NCI-H2107 treated with DMSO at 0.1 percent for 48 hours (cell line): Measurements from ENCODE around the gene MUC5B.
"Not testable (repeated sequence)": the region's sequence is repeated elsewhere in the genome, so short reads cannot be mapped to it uniquely, and the experiment has no call there.

Source experiments
- DNase-seq: peaks from one replicate; lab custom pipeline; 2025; ENCODE audit not compliant: unreplicated experiment; lab: John Stamatoyannopoulos, UW

Gene MUC5B

DNA sequence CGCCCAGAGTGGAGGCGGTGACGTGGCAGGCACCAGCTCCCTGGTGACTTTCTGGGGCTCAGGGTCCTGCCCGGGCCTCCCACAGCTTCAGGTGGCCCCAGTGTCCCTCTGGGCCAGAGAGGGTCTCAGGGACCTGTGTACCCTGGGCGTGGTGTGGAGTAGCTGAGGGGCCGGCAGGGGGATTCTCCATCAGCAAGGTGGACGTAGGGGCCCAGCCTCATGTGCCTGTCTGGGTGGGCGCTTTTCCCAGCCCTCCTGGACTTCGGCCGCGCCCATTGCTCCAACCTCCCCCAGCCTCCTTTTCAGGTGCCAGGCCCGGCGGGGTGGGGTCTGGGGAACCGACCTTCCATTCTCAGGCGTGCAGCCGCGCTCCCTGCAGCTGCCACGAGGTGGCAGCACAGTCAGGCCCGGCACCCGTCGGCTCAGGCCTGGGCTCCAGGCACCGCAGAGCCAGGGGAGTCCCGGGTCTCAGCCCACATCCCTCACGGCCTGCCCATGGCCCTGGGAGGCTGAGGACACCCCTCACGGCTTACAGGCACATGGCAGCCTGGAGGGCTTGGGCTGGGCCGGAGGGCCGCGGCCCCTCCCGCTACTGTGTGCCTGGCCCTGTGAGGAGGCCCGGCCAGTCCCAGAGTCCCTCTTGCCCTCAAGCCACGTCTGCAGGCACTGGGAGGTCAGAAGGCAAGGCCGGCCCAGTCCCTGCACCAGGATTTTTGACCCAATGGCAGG lies 19.9 kb upstream of the MUC5B start:
- peak; percentile 10 for DNase-seq

DNA sequence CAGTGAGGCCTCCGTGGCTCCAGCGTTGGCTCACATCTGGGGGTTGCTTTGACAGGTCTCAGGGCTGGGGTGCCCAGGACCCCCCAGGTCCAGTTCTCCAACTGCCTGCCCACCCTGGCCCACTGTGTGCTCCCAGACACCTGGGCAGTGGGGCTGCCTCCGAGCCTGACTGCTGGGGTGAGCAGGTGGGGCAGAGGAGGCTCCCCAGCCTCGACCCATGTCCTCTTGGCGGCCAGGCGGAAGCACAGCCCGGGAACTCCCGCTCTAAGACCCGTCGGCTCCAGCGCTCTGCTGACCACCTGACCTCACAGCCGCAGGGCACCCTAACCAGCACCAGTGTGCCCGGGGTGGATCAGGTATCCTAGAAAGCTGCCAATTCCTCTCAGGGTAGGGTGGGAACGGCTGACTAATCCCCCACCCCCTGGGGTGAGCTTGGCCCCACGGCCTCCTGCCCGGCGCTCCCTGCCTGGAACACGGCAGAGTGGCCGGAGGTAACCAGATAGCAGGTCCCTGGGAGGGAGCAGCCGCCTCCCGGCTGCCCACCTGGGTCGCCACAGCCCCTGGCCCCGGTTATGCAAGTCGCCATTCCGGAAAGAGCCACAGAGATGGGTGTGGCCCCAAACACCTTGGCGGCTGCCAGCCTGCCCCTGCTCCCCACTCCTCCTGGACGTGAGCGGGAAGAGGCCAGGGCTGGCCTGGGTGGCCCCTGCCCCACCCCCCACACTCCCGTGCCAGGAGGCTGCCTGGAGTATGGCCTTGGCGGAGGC lies 19.2 kb upstream of the MUC5B start:
- no peak for DNase-seq

DNA sequence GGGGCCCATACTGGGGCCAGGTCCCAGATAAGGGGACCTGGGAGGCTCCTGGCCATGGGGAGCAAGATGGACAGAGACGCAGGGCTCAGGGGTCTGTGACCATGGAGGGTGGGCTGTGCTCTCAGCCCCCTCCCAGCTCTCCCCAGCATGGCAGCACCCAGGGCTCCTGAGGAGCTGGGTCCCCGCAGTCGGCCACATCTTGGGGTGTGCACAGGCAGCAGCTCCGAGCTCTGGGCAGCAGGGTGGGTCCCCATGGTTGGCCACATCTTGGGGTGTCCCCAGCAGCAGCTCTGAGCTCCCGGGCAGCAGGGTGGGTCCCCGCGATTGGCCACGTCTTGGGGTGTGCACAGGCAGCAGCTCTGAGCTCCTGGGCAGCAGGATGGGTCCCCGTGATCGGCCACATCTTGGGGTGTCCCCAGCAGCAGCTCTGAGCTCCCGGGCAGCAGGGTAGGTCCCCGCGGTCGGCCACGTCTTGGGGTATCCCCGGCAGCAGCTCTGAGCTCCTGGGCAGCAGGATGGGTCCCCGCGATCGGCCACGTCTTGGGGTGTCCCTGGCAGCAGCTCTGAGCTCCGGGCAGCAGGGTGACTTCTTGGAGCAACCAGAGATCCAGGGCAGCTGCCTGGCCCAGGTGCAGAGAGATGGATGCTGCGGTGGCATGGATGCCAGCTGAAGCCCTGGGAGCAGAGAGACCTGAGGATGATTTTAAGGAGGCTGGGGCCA lies 18.3 kb upstream of the MUC5B start:
- no peak for DNase-seq

DNA sequence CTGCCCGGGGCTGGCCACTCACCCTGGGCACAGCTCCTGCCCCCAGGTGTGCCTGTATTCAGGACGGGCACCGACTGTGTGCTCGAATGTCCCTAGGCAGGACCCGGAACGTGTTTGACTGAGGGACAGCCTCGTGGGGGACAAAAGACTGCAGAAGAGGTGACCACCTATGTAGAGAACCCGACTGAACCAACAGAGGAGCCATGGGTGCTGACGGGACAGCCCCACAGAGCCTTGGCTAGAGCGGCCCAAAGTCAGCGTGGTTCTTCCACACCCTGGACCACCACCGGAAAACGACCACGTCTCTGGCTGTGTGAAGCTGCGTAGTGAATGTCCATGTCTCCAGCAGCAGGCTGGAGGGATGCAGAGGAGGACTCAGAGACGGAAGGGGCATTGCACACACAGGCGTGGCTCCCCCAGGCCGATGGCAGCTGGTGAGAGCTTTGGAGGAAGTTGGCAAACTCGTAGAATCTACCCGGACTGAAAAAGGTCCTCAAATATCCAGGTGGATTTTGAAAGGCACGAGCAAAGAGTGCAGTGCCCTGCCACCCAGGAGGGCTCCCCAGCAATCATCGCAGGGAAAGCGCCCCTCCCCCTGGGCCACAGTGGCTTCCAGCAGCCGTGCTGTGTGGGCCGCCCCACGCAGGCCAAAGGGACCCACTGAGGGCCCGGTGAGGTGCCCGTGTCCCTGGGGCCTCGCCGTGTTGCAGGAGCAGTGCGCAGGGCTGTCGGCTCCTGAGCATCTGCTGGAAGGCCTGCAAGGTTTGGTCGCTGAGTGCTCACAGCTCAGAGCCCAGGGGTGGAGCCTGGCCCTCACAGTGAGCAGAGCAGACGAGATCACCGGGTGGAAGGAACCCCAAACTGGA lies 17.5 kb upstream of the MUC5B start:
- DNase-seq, result no peak

DNA sequence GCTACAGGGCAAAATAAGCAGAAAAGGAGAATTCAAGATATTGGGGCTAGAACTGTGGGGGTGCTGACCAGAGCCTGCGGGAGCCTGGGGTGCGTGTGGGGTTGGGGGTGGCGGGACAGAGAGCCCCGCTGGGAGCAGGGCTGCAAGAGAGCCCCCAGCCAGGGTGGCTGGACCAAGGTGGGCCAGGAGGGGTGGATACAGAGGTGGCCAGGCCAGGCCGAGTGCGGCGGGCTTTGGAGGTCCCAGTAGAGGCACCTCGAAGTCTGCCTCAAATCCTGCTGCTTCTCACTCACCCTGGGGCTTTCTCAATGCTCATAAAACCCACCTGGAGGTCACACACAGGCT lies 16.9 kb upstream of the MUC5B start:
- no peak for DNase-seq

DNA sequence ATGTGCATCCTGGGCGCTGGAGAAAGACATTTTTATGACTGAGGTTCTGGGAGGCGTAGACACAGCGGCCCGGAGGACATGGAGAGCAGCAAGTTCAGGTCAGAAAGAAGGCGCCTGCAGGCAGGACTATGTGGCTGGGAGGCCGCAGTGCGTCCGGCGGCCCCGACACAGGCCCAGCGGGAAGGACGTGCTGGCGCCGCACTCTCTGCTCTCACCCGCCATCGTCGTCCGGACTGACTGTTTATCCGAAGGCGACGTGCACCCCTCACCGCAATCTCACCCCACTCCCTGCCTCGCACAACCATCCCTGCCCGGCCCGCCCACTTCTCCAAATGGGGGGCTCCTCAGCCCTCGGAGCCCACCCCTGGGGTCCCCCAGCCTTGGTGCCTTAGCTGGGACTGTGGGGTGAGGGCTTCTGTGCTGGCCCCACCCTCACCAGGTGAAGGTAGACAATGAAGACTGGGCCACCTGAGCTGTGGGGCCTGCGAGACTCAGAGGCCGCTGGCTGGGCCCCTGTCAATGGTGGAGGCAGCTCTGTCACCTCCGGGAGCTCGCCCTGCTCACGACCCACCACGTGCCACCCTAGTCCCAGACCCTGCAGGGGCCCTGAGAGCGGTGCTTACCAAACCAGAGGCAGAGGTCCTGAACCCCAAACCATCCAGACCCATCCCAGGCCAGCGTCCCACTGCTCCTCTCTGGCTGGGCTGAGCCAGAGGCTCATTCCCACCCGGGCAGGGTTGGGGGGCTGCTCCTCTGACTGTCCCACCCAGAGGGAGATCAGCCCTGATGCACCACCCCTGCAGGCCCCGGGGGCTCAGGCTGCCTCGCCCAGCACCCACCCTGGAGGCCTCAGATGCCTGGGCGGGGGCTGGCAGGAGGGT lies 16.2 kb upstream of the MUC5B start:
- DNase-seq, result no peak

DNA sequence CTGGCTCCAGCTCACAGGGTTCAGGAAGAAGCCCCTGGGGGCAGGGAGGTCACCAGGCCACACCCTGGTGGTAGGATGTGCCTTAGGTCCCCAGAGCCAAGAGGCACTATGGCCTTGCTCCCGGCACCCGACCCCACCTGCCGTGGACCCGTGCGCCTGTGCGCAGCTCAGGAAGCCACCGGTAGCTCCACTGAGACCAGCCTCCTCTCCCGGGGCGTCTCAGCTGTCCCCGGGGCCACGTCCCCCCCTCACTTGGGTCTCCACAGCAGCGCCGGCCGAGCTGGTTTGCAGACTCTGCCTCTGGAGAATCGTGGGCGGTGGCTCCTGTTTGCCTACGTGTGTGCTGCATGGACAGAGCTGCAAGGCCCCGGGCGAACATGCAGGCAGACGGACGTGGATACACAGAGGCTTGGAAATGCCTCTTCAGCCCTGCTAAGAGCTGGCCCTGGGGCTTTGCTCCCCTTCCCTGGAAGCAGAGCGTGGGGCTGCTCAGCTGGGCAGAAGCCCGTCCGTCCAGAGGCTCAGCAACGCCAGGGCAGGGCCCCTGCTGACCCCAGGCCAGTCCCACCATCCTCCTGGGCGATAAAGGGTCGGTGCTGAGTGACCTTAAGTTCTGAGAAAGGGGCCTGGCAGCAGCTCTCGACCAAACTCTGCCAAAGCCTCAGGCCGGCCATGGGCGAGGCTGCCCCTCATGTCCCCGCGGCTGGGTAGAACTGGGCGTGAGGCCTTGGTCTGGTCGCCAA lies 15.3 kb upstream of the MUC5B start:
- no peak for DNase-seq

DNA sequence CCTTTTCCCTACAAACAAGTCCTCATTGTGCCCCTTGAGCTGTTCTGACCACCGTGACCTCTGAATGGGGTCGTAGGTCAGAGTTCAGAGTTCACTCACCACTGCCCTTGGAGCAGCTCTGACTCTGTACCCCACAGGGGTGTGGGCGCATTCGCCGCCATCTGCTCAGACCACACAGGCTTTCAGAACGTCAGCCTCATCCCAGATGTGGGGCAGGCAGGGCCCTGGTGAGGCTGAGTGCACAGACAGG lies 14.8 kb upstream of the MUC5B start:
- DNase-seq, result no peak

DNA sequence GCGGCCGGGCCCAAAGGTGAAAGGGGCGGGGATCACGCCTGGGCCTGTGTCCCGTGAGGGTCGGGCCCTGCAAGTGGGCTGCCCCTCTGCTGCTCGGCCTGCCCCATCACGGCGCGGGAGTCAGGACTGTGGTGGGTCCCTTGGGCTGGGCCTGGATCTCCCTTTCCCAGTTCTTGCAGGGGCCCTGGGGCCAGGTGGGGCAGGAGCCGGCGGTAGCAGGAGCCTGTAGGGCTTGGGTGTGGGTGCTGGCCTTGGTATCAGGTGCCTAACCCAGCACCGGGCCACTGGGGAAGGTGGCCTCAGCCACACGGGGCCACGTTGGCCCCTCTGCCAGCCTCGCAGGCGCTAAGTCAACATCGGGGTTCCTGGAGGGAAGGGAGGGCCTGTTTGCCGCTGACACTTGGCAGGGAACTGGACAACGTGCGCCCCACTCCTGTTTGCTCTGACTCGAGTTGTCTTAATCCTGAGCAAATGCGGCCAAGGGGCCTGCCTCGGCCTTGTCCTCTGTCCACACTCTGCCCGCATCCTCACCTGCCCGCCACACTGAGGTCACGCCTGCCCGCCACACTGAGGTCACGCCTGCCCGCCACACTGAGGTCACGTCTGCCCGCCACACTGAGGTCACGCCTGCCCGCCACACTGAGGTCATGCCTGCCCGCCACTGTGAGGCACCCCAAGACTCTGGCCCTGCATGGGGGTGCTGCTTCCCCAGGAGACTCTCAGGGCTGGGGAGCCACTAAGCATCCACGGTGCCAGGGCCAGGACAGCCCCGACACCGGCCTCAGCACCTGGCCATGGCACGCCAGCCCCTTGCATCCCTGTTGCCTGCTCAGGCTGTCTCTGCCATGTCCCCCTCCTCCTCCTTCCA lies 14.2 kb upstream of the MUC5B start:
- DNase-seq, result no peak

DNA sequence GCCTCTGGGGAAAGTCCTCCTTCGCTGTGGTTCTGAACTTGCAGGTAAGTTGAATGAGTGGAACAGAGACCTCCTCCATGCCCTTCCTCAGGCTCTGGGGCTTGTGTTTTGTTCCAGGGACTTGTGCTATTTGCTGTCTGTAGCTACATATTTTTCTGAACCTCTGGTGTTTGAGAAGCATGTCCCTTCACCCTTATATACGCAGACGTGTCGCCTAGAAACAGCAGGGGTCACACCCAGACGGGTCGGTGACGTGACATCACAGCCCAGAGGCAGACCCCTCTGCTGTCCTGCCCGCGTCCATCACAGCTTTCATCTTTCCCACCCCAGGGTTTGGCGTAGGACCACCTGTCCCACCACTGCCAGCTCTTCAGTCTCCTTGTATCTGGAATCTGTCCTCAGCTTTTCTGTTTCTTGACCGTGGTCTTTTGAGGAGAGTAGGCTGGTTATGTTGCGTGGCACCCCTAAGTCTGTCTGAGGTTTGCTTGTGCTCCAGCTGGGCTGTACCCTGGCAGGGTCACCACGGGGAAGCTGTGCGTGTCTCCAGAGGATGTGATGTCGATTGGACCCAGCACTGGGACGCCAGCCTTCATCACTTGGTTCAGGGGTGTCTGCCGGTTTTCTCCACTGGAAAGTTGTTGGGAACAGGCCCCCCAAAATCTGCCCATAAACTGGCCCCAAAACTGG lies 13.4 kb upstream of the MUC5B start:
- no peak for DNase-seq

DNA sequence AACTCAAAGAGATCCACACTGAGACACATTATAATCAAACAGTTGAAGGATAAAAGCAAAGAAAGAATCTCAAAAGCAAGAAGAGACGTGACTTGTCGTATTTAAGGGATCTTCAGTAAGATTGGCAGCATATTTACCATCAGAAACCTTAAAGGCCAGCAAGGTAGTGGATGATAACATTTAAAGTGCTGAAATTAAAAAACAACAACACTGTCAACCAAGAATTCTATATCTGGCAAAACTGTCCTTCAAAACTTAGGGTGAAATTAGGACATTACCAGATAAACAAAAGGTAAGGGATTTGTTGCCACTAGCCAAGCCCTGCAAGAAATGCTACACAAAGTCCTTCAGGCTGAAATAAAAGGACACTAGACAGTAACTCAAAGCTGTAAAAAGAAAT lies 11.0 kb upstream of the MUC5B start:
- DNase-seq, result no peak

DNA sequence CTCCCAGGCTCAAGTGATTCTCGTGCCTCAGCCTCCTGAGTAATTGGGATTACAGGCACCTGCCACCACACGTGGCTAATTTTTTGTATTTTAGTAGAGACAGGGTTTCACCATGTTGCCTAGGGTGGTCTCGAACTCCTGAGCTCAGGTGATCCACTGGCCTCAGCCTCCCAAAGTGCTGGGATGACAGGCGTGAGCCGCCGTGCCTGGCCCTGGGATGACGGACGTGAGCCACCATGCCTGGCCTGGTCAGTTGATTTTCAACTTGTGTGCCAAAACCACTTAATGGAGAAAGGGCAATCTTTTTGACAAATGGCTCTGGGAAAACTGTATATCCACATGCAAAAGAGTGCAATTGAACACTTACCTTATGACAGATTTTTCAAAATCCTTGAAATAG lies 7.0 kb upstream of the MUC5B start:
- DNase-seq, result not testable (repeated sequence)

DNA sequence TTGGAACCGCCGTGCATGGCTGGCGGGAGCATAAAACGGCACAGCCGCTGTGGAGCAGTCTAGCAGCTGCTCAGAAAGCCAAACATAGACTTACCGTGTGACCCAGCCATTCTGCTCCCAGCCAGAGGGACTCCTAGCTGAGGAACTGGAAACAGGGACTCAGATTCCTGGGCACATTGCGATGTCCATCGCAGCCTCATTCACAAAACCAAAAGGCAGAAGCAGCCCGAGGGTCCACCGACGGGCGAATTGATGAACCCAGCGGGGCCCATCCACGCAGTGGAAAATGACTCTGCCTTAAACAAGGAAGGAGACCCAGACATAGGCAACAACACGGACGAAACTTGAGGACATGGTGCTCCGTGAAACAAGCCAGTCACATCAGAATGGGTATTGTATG lies 5.7 kb upstream of the MUC5B start:
- no peak for DNase-seq

DNA sequence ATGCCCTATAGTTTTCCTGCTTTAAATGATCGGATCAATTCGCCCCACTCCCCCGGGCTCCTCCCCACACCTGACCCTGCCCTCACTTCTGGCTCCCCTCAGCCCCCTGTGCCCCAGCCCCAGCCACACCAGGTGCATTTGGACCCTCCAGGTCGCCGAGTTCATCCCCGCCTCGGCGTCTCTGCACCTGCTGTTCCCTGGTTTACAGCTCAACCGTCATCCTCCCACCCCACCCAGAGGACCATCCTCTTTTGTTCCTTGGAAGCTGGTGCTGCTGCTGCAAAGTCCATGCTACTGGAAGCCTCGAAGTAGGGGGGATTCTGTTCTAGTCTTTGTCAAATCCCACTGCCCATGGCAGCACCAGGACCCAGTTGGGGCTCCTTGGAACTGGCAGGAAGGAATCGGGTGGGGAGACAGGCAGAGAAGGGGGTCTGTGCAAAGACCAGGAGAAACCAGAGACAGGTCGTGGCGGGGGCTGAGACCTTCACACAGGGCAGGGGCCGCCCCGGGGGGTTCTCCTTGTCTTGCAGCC lies 4.5 kb upstream of the MUC5B start:
- DNase-seq, result no peak

DNA sequence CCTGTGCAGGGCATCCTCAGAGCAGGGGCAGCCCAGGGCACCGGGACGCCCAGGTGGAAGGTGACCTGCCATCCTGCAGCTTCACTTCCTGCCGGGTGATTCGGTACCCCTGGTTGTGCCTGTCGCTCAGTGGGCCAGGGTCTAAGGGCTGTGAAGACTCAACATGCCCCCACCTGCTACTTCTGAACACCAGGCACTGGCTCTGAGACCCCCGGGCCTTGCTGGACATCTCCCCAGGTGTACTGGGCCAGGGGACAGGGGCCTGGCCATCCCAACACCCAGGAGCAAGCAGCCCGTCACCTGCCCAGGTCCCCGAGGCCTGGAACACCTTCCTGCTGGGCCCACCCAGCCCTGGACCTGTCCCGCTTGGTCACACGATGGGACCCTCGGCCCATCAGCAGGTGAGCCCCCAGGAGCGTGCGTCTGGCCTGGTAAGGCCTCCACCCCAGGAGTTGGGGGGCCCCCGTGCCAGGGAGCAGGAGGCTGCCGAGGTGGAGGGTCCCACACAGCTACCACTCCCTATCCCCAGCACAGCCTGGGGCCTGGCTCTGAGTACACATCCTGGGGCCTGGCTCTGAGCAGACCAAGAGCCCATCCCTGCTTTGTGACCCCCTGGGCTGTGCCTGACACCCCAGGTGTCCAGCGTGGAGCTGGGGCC lies 3.9 kb upstream of the MUC5B start:
- no peak for DNase-seq

DNA sequence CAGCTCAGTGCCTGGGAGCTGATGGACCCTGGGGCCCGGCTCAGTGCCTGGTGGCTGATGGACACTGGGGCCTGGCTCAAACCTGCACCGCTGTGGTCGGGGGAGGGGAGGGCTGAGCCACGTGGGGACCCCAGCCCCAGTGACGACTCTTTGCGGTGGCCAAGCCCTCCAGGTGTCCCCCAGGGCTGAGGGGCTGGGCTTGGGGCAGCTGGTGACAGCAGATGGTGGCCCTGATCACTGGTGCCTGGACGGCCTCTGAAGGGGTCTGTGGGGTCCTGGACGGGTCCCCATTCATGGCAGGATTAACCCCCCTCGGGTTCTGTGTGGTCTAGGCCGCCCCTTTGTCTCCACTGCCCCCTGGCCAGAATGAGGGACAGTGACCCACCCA lies 3.4 kb upstream of the MUC5B start:
- no peak for DNase-seq
